Esophagus squamous epithelium (tissue), 4 donors: ENCODE measurements around the gene TMEM174.

Source experiments
- CTCF ChIP-seq, 6 experiments: fragments of 450-650 bp in 4 of 6; fragments of 200-600 bp in 2 of 6; sonication (generic) in 2 of 6; IDR thresholded peaks; one replicate each; pipeline ENCODE4 v1.5.1; 2016 to 2019; ENCODE audit warnings: antibody characterized with exemption in 6 of 6, mild to moderate bottlenecking in 4 of 6, moderate library complexity in 4 of 6
- POLR2A ChIP-seq, 4 donors: fragments of 450-650 bp; IDR thresholded peaks; one replicate each; pipeline ENCODE4 v1.6.1; 2017; ENCODE audit warnings: antibody characterized with exemption in 4 of 4, mild to moderate bottlenecking in 4 of 4, moderate library complexity in 3 of 4

GRCh38 chr5:73215531-73215890 is 42.5 kb downstream of the TMEM174 start:
- TF ChIP-seq CTCF (IDR thresholded peaks at IDR 0.05) (no peak), POLR2A (IDR thresholded peaks at IDR 0.05) (no peak)
